HL-60 (cell line): ENCODE data around the gene FLVCR1.
"Not testable (repeated sequence)": the region's sequence is repeated elsewhere in the genome, so short reads cannot be mapped to it uniquely, and the experiment has no call there.

Experiments
- DNase-seq, 2 experiments: peaks; one replicate each; pipeline ENCODE4 v3.0.0-alpha.2; 2010 to 2020; ENCODE audit warnings: low read depth in 1 of 2, low spot score in 1 of 2
- H3K27ac ChIP-seq: fragments of 250-450 bp; sonication (Bioruptor Pico); replicated peaks from 2 replicates; pipeline ENCODE4 v1.5.1; 2020; ENCODE audit warnings: mild to moderate bottlenecking, moderate library complexity
- H3K27me3 ChIP-seq: fragments of 250-450 bp; sonication (Bioruptor Pico); 2 replicates; pipeline ENCODE4 v1.5.1; 2021; ENCODE audit warnings: mild to moderate bottlenecking, moderate library complexity; ENCODE audit not compliant: insufficient read depth, poor library complexity, severe bottlenecking
- H3K4me3 ChIP-seq: replicated peaks from 2 replicates; pipeline ENCODE4 v1.5.1; 2011; ENCODE audit warnings: mild to moderate bottlenecking, control low read depth, low read length; ENCODE audit not compliant: insufficient read depth
- CTCF ChIP-seq: IDR thresholded peaks from one replicate; pipeline ENCODE4 v1.5.1; 2011; ENCODE audit warnings: low read length, control low read depth, inconsistent platforms; ENCODE audit not compliant: insufficient read depth
- GABPA ChIP-seq: IDR thresholded peaks from 2 replicates; pipeline ENCODE4 v1.6.1; 2012; ENCODE audit warnings: low read depth
- POLR2AphosphoS5 ChIP-seq: IDR thresholded peaks from 2 replicates; pipeline ENCODE4 v1.6.1; 2012; ENCODE audit warnings: low read depth
- REST ChIP-seq: IDR thresholded peaks from 2 replicates; pipeline ENCODE4 v1.6.1; 2012; ENCODE audit warnings: low read depth; ENCODE audit not compliant: insufficient replicate concordance
- SPI1 ChIP-seq: IDR thresholded peaks from 2 replicates; pipeline ENCODE4 v1.6.1; 2012; ENCODE audit warnings: low read depth, mild to moderate bottlenecking, borderline replicate concordance

The FLVCR1 gene

GRCh38 chr1:212827831-212828278, 30.2 kb upstream of the FLVCR1 start:
- H3K27ac ChIP-seq: no peak overlapping the region
- H3K4me3 ChIP-seq: no peak overlapping the region
- no peak for DNase-seq
- TF ChIP-seq POLR2AphosphoS5 (no peak), SPI1 (no peak), CTCF (no peak), GABPA (no peak), REST (no peak)
- no peaks in the 10 kb centered on the region for H3K27me3 ChIP-seq

- no peak overlapping the region for H3K27ac ChIP-seq
- no peak for TF ChIP-seq REST
- no peak for TF ChIP-seq GABPA
- no peak for TF ChIP-seq POLR2AphosphoS5
- TF ChIP-seq CTCF: no peak
- TF ChIP-seq SPI1: no peak
- H3K27me3 ChIP-seq: no peaks in the 10 kb centered on the region
- H3K4me3 ChIP-seq: no peak overlapping the region
- DNase-seq: no peak
Observed at GRCh38 chr1:212828395-212828794, 29.7 kb upstream of the FLVCR1 start.

GRCh38 chr1:212833211-212834207, 24.6 kb upstream of the FLVCR1 start:
- not testable (repeated sequence) for DNase-seq, H3K27me3 ChIP-seq, H3K4me3 ChIP-seq, H3K27ac ChIP-seq

GRCh38 chr1:212838145-212838544, 19.9 kb upstream of the FLVCR1 start:
- no peak overlapping the region for H3K27ac ChIP-seq
- DNase-seq: no peak
- no peak overlapping the region for H3K4me3 ChIP-seq
- TF ChIP-seq REST: no peak
- no peak for TF ChIP-seq CTCF
- no peak for TF ChIP-seq SPI1
- TF ChIP-seq POLR2AphosphoS5: no peak
- no peaks in the 10 kb centered on the region for H3K27me3 ChIP-seq

- not testable (repeated sequence) for H3K27me3 ChIP-seq, H3K4me3 ChIP-seq, DNase-seq, H3K27ac ChIP-seq
Observed at GRCh38 chr1:212844521-212844920, 13.6 kb upstream of the FLVCR1 start.
